DOHH2 (cell line): ENCODE measurements around the gene PTGDS.

Experiments
- EZH2phosphoT487 ChIP-seq: fragments of 200-600 bp; sonication (generic); IDR thresholded peaks from 2 replicates; pipeline ENCODE4 v1.6.1; 2017; ENCODE audit warnings: borderline replicate concordance, mild to moderate bottlenecking, antibody characterized with exemption, low read length, moderate library complexity, mixed read lengths
- TF ChIP-seq, protein P1 (sequence below): fragments of 200-600 bp; sonication (generic); IDR thresholded peaks from one replicate; pipeline ENCODE4 v1.5.1; 2014; ENCODE audit warnings: antibody characterized with exemption, mild to moderate bottlenecking, low read depth, low read length; ENCODE audit not compliant: poor library complexity, severe bottlenecking

DNA sequence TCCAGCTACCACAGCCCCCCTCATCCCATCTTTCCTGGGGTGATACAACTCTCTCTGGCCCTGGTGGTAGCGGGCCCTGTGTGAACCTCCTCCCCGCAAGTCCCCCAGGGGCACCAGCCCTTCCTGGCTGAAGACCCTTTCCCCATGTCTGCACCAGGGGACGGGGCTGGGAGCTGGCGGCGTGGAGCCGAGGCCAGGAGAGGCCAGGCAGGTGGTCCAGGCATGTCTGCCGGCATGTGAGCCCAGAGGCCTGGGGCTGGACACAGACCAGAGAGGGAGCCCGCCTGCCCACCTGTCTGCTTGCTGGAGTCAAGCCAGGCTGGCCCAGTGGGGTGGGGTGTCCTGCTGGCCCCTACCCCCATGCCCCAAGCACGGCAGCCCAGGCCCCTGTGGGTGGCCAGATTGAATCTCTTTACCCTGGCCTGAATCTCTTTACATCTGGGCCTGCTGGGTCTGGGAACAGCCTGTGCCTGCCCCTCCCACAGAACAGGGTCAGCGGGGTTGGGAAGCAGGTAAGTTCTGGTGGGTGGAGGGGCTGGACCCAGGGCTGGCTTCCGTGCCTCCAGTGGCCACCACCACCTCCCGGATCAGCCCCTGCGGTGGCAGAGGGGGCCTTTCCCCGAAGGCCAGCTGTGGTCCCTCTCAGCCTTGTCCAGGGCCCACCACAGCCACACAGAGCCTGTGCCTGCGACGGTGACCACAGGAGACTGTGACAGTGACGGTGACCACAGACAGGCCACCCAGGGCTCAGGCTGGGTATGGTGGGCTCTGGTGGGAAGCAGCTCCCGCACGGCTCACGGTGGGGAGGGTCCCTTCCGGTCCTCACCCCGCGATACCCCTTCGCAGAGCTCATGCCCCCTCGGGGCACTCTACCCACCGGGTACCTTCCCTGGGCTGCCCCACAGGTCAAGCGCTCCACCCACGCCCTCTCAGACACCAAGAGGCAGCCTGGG, 18.1 kb upstream of the PTGDS start:
- TF ChIP-seq, protein P1, sequence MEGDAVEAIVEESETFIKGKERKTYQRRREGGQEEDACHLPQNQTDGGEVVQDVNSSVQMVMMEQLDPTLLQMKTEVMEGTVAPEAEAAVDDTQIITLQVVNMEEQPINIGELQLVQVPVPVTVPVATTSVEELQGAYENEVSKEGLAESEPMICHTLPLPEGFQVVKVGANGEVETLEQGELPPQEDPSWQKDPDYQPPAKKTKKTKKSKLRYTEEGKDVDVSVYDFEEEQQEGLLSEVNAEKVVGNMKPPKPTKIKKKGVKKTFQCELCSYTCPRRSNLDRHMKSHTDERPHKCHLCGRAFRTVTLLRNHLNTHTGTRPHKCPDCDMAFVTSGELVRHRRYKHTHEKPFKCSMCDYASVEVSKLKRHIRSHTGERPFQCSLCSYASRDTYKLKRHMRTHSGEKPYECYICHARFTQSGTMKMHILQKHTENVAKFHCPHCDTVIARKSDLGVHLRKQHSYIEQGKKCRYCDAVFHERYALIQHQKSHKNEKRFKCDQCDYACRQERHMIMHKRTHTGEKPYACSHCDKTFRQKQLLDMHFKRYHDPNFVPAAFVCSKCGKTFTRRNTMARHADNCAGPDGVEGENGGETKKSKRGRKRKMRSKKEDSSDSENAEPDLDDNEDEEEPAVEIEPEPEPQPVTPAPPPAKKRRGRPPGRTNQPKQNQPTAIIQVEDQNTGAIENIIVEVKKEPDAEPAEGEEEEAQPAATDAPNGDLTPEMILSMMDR, result no peak
- TF ChIP-seq EZH2phosphoT487, result no peak
